ENCODE measurements around the gene NRIP1. TPM values are rescaled to one million over a fixed set of nuclear protein-coding genes. Genes with fewer than 3 reads are reported as not detected.
A peak's percentile ranks its signal among the peaks of the same experiment; 100 is the strongest.

The NRIP1 gene
- polyA plus RNA-seq, 3 donors, result 4.3 to 28.2 (median 23.5) TPM

DNA sequence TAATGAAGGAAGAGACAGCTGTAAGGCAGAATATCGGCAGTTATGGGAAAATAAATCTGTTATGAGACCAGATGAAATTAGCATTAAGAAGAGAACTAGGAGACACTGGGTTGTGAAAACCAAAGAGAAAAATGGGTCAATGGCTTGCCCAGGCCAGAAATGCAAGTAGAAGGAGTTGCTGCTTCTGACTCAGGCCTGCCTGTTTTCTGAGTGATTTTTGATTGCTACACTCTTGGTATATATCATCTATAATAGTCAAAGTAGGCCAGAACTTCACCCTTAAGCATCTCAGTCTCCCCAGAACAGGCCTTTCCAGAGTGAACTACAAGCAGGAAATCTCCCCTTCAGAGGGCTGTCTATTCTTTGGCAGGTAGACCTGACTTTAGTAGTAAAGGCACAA is 107.0 kb downstream of the NRIP1 start:
- no peak for DNase-seq
- Mint-ChIP-seq H3K4me1 (no peaks in the 10 kb centered on the region), H3K27me3 (ENCODE audit: low read depth in 3 of 3) (no peaks in the 10 kb centered on the region), H3K4me3 (no peak overlapping the region), H3K36me3 (no peaks in the 10 kb centered on the region), H3K9me3 (no peaks in the 10 kb centered on the region), H3K27ac (peak overlapping the region in 1 of 7 donors; percentile 70)
- no peaks in the 10 kb centered on the region for H3K4me1 ChIP-seq (ENCODE audit: control insufficient read depth in 1 of 2, insufficient read depth in 2 of 2, low read length in 2 of 2)
- no peaks in the 10 kb centered on the region for H3K36me3 ChIP-seq (replicated peaks in 1 of 2; ENCODE audit: control insufficient read depth in 1 of 2, insufficient read depth in 2 of 2, low read length in 2 of 2)
- no peak overlapping the region for H3K27ac ChIP-seq (ENCODE audit: low read depth in 1 of 2, low read length in 2 of 2)
- H3K79me2 ChIP-seq (ENCODE audit: insufficient read depth, low read length), result no peaks in the 10 kb centered on the region
- H3K27me3 ChIP-seq (ENCODE audit: control insufficient read depth in 2 of 2, insufficient read depth in 2 of 2, low read length in 2 of 2), result no peaks in the 10 kb centered on the region
- intact Hi-C loops (cut with micrococcal nuclease), result no loop called here
- no peak overlapping the region for H3K4me3 ChIP-seq (replicated peaks in 1 of 3; ENCODE audit: low read depth in 2 of 3, low read length in 3 of 3)
- peaks cover 13% of the 10 kb centered on the region for H4K20me1 ChIP-seq (ENCODE audit: insufficient read depth, low read length)
- no peak overlapping the region for H3K4me2 ChIP-seq (replicated peaks; ENCODE audit: extremely low read depth, low read length, poor library complexity, severe bottlenecking)
- TF ChIP-seq, protein P1, sequence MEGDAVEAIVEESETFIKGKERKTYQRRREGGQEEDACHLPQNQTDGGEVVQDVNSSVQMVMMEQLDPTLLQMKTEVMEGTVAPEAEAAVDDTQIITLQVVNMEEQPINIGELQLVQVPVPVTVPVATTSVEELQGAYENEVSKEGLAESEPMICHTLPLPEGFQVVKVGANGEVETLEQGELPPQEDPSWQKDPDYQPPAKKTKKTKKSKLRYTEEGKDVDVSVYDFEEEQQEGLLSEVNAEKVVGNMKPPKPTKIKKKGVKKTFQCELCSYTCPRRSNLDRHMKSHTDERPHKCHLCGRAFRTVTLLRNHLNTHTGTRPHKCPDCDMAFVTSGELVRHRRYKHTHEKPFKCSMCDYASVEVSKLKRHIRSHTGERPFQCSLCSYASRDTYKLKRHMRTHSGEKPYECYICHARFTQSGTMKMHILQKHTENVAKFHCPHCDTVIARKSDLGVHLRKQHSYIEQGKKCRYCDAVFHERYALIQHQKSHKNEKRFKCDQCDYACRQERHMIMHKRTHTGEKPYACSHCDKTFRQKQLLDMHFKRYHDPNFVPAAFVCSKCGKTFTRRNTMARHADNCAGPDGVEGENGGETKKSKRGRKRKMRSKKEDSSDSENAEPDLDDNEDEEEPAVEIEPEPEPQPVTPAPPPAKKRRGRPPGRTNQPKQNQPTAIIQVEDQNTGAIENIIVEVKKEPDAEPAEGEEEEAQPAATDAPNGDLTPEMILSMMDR (IDR thresholded peaks at IDR 0.05), result no peak
- H3K9ac ChIP-seq (ENCODE audit: insufficient read depth, low read length, poor library complexity, severe bottlenecking), result no peak overlapping the region
- no peaks in the 10 kb centered on the region for H3K9me3 ChIP-seq (replicated peaks in 1 of 2; ENCODE audit: control insufficient read depth in 1 of 2, insufficient read depth in 1 of 2, low read length in 2 of 2)
- H2AFZ ChIP-seq (ENCODE audit: insufficient read depth, low read depth, low read length, poor library complexity, severe bottlenecking), result no peak overlapping the region
- 100% methylated on average over 1 of the region's 1 CpG for WGBS (ENCODE audit: insufficient coverage)

DNA sequence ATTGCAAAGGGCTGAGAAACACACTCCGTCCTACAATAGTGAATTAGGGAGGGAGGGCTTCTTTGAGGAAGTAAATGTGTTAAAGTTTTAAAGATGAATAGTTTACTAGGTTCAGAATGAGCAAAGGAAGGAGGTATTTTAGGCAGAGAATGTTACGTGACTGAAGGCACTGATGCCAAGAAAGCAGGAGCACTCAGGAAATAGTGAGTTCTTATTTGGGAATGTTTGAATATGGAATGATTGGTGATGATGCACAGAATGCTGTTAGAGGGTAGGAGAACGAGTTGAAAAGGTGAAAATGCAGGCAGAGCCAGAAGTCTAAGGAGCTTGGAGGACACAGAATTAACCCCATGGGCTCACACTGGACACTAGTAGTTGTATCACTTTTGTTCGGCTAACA is 108.0 kb downstream of the NRIP1 start:
- WGBS (ENCODE audit: insufficient coverage), result 91% methylated on average over 3 of the region's 4 CpGs
- peaks cover 5% of the 10 kb centered on the region for H4K20me1 ChIP-seq (ENCODE audit: insufficient read depth, low read length)
- no peaks in the 10 kb centered on the region for H3K4me1 ChIP-seq (ENCODE audit: control insufficient read depth in 1 of 2, insufficient read depth in 2 of 2, low read length in 2 of 2)
- no peak overlapping the region for H3K4me3 ChIP-seq (replicated peaks in 1 of 3; ENCODE audit: low read depth in 2 of 3, low read length in 3 of 3)
- H3K36me3 ChIP-seq (replicated peaks in 1 of 2; ENCODE audit: control insufficient read depth in 1 of 2, insufficient read depth in 2 of 2, low read length in 2 of 2), result no peaks in the 10 kb centered on the region
- no peaks in the 10 kb centered on the region for H3K27me3 ChIP-seq (ENCODE audit: control insufficient read depth in 2 of 2, insufficient read depth in 2 of 2, low read length in 2 of 2)
- H3K9me3 ChIP-seq (replicated peaks in 1 of 2; ENCODE audit: control insufficient read depth in 1 of 2, insufficient read depth in 1 of 2, low read length in 2 of 2), result no peaks in the 10 kb centered on the region
- Mint-ChIP-seq H3K9me3 (no peaks in the 10 kb centered on the region), H3K4me3 (no peak overlapping the region), H3K36me3 (no peaks in the 10 kb centered on the region), H3K27me3 (ENCODE audit: low read depth in 3 of 3) (no peaks in the 10 kb centered on the region), H3K27ac (no peak overlapping the region), H3K4me1 (no peaks in the 10 kb centered on the region)
- no peak overlapping the region for H3K9ac ChIP-seq (ENCODE audit: insufficient read depth, low read length, poor library complexity, severe bottlenecking)
- intact Hi-C loops (cut with micrococcal nuclease), result no loop called here
- no peak overlapping the region for H2AFZ ChIP-seq (ENCODE audit: insufficient read depth, low read depth, low read length, poor library complexity, severe bottlenecking)
- H3K27ac ChIP-seq (ENCODE audit: low read depth in 1 of 2, low read length in 2 of 2), result no peak overlapping the region
- H3K4me2 ChIP-seq (replicated peaks; ENCODE audit: extremely low read depth, low read length, poor library complexity, severe bottlenecking), result no peak overlapping the region
- TF ChIP-seq, protein P1 (IDR thresholded peaks at IDR 0.05), result no peak
- no peaks in the 10 kb centered on the region for H3K79me2 ChIP-seq (ENCODE audit: insufficient read depth, low read length)
- DNase-seq, result no peak

Measured in CD14-positive monocyte (primary cell).